ENCODE data around the gene OGN.

The OGN gene

DNA sequence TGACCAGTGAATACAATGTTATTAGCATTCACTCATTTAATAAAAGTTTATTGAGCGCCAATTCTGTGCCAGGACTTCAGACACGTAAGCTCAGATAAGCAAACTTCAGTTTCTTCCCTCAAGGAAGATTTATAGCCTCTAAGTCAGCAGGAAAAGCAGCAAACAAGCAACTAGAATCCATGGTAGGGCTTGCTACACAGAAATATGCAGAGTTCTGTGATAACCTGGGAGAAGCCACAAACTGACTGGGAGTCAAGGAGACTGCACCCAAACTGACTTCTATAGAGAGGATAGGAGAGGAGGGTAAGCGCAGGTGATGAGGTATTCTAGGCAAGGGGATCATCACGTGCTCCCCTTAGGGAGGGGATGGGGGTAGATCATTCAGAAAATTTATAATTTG is 1.4 kb upstream of the OGN start:
- no peak for DNase-seq (ENCODE audit: low read depth)

DNA sequence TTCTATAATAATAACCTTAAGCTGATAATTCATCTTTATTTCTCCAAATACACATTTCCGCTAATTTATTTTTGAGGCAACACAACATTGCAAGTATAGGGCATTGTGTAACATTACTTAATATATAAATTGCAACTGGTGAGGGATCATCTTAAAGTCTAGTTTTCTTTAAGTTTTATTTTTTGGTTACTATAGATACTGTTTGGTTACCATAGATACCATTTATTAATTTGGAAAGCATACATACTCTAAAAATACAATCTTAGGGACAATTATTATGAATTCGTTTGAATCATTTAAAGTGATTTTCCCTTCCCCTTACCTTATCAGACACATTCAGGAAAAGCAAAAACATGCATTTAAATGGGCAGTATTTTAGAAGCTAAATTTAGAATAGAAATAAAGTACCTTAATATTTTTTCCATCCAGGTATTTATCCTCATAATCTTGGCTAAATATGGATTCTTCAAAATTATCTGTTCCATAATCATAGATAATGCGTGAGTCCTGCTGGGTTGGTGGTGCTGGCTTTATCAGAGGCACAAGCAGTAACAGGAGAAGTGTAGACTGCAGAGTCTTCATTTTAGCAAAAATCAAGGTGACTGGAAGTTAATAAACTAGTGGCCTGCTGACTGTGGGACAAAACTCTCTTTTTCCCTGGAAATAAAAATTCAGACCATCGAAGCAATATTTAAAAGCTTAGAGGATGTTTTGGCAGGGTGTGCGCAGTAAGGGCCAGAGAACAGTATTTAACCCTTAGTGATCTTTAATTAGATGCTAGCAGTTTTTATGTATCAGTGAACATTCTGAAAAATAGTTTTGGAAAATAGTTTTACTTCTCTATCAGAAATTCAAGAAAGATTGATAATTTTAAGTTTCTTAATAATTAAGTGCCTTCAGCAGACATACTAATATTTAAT is 1.3 kb downstream of the OGN start:
- DNase-seq (ENCODE audit: low read depth) = no peak

DNA sequence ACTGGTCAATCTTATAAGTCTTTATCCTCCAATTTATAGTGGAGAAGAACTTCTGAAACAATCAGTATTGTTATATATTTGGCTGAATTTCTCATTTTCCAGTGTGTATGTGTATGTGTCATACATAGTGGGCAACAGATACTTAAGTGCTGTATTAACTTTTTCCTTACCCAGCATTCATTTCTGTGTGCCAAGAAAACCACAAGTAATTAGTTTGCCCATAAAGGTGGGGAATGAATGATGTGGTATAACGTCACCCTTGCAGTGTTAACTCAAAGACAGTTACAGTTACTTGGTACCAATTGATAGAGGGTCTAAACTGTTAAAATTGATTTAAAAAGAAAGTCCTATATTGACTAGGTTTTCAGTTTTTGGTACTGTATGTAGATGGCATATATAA is 2.0 kb downstream of the OGN start:
- no peak for DNase-seq (ENCODE audit: low read depth)

DNA sequence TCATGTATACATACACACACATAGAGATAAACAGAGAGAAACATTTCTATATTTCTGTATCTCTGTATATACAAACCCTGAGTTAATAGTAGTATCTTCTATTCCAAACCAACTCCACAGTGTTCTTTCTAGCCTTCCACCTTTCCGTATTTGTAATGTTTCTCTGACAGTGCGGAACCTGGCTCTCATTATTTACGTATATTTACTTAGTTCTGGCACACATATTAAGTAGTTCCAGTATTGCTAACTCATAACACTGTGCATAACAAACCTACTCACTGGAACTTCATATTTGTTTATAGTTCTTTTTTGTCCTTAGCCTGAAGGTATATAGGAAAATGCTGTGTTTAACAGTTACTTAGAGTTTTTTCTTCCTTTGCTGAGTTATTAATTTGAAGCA is 6.5 kb downstream of the OGN start:
- DNase-seq (ENCODE audit: low read depth) = no peak

GRCh38 chr9:92395617-92396016 is 8.8 kb downstream of the OGN start:
- DNase-seq (ENCODE audit: low read depth) = no peak

GRCh38 chr9:92393686-92394085 is 10.7 kb downstream of the OGN start:
- DNase-seq (ENCODE audit: low read depth) = no peak

DNA sequence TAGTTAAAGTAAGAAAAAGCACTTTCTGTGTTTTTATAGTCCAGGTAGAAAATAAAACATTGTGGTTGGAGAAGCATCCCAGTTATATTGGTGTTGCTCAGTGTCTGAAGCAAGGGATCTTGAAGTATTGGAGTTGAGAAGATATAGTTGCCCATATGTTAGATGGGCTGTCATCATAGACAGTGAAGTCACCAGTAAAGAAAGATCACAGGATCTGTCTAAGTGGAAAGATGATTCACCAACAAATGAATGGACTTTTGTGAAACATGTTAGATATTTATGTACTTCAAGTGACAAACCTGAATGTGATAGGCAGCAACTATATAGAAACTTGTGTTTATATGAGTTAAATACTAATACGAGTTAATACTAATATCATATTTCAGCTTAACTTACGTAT is 11.7 kb downstream of the OGN start:
- DNase-seq (ENCODE audit: low read depth) = no peak

DNA sequence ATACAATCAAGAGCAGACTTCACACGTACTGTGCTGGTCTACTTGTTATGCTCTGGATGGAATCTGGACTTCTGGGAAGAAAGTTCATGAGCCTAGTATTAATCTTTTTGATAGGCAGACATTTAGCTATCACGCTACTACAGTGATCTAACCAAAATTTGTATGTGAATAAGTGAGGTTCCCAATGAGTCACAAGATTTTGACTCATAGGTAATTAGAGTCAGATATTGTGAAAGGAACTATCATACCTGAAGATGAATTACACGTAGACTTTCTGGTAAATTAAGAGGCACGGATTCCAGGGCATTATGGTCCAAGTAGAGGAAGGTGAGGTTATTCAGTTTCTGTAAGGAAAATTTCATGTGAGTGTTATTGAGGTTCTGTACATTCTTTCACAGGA is 18.4 kb downstream of the OGN start:
- DNase-seq (ENCODE audit: low read depth) = no peak

- DNase-seq (ENCODE audit: low read depth) = no peak
Measured at GRCh38 chr9:92385477-92385876, 18.9 kb downstream of the OGN start.

GRCh38 chr9:92385001-92385400 is 19.4 kb downstream of the OGN start:
- no peak for DNase-seq (ENCODE audit: low read depth)

GRCh38 chr9:92384375-92384774 is 20.0 kb downstream of the OGN start:
- DNase-seq (ENCODE audit: low read depth) = no peak

- no peak for DNase-seq (ENCODE audit: low read depth)
Measured at GRCh38 chr9:92381775-92382174, 22.6 kb downstream of the OGN start.

GRCh38 chr9:92380603-92381002 is 23.8 kb downstream of the OGN start:
- no peak for DNase-seq (ENCODE audit: low read depth)

DNA sequence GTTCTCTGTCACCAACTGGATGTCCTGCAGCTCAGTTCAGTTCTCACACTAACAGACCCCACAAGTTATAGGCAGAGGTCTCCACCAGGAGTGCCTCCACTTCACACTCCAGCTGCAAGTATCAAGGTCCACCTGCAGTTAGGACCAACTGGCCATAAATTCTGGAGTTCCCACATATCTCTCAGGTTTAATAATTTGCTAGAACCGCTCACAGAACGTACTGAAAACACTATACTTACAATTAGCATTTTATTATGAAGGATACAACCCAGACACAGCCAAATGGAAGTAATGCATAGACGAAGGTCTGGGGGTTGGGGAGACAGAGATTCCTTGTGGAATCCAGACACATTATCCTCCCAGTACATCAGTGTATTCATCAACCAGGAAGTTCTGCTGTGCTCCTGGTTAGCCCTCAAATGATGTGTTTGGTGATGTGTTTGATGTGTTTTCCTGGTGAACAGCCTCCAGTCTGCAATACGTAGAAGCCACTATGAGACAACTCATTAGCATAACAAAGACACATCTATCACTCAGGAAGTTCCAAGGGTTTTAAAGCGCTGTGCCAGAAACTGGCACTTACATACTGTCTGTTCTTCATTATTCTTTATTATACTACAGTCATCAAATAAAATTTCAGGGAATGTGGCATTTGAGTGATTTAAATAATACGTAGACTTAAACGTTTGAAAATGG is 25.4 kb downstream of the OGN start:
- no peak for DNase-seq (ENCODE audit: low read depth)

DNA sequence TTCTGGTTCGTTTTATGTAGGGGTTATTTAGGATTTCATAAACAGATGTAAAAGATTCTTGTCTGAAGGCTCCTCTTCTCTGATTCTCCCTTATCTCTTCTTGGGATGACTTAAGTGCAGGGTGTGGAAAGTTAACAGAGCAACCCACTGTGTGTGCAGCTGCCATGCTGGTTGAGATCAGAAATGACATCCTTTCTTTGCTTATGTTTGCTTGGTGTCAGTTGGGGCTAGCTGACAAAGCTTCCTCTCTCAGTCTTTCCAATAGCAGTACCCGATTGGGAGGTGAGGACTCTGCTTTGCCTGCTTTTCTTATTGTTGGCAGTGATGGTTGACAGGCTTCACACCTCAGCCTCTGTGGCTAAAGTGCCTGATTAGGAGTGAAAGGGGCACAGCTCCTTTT is 26.5 kb downstream of the OGN start:
- DNase-seq (ENCODE audit: low read depth) = no peak

DNA sequence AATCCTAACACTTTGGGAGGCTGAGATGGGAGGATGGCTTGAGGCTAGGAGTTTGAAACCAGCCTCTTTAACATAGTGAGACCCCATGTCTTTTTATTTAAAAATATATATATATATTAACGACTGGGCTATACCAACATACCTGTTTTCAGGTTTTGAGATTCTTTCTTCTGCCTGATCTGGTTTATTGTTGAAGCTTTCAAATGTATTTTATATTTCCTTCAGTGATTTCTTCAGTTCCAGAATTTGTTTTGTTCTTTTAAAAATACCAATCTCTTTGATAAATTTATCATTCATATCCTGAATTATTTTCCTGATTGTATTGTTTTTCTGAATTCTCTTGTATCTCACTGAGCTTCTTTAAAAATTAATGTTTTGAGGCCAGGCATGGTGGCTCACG is 31.2 kb downstream of the OGN start:
- no peak for DNase-seq (ENCODE audit: low read depth)

DNA sequence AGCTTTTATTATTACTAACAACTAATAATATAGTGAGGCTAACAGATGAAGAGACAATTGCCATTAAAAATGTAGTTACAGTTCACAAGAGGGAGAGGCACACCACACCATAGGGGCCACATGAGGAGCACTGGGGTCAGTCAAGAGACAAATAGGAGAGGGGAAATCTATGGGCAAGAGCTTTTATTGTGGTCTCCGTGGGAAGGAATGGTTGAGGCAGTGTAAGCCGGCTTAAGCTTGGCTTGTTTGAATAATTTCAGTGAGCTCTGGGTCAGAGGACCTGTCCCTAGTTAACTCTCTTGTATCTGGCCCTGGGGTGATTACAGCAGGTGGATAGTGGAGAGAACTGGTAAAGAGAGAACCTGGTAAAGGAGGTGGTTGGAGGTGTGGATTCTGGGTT is 35.3 kb downstream of the OGN start:
- DNase-seq (ENCODE audit: low read depth) = no peak

DNA sequence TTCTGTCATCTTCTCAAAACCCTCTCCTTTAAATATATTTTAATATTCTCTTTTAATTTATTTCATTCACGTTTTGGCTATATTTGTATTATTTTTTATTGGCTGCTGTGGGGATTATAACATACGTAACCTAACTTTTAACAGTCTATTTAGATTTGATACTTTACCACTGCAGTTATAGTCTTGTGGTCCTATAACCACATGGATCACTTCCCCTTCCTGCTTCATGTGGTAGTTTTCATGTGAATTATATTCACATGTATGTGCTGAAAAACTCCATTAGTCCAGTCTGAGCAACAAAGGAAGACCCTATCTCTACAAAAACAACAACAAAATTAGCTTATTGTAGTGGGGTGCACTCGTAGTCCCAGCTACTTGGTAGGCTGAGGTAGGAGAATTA is 44.3 kb downstream of the OGN start:
- DNase-seq (ENCODE audit: low read depth) = no peak

DNA sequence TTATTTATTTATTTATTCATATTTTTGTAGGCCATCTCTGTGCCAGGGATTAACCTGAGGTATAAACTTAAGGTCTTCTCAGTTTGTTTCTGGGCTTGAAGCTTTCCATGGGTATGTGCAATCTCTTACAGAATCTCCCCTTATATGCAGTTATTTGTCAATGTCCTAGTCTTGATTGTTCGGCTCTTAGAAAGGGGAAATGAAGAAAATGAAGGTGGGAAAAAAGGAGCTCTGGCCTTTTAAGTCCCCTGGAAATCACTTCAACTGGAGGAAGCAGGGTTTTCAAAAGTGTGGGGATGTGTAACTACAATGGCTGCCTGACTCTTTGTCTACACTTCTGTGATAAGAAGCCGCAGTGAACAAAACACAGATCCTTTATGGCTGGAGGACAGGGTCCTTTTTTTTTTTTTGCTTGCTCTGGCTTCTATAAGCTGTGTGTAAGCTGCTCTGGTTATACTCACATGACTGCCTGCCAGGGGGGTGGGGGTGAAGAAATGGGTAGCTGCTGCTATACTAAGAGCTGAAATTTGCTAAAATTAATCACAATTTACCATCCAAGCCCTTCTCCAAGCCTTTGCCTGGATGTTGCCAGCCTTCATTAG is 44.9 kb downstream of the OGN start:
- DNase-seq (ENCODE audit: low read depth) = no peak

DNA sequence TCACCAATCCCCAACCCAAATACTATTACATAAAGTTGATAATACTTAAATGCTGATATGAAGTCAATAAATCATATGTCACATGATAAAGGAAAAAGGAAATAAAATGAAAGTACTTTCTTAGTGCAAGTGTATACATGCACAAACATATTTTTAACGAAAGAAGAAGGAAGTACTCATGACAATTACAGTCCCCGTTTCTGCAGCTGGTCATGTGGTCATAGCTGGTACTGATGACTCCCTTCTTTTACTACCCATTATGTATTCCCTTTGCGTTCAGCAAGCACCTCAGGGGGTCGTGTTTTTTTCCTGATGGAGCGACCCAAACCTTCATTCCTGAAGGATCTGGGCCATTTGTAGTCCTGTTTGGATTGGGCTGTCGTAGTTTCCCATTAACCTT is 51.3 kb downstream of the OGN start:
- DNase-seq (ENCODE audit: low read depth) = no peak

- DNase-seq (ENCODE audit: low read depth) = no peak
Measured at GRCh38 chr9:92350740-92351133, 53.6 kb downstream of the OGN start.

GRCh38 chr9:92349771-92350739 is 54.3 kb downstream of the OGN start:
- DNase-seq (ENCODE audit: low read depth) = no peak
